Stimulated activated CD8-positive, alpha-beta memory T cell treated with anti-CD3 and anti-CD28 coated beads, Interleukin-4, amount 100 ng/mL, for 1 hour (primary cell): ENCODE data around the gene DCK.

Experiments used
- DNase-seq, 2 donors: peaks; one replicate each; pipeline ENCODE4 v3.0.0-alpha.2; 2020; ENCODE audit warnings: low read depth in 2 of 2, low spot score in 1 of 2

DCK gene

GRCh38 chr4:70993181-70994068 lies at the start of gene DCK:
DCK (plus strand) TSS chr4:70993649; CDS start chr4:70993836, 187 bp downstream.
- DNase-seq: peak; percentile 55 to 69

- no peak for DNase-seq
Measured at GRCh38 chr4:70945046-70945445, 48.4 kb upstream of the DCK start.

DNA sequence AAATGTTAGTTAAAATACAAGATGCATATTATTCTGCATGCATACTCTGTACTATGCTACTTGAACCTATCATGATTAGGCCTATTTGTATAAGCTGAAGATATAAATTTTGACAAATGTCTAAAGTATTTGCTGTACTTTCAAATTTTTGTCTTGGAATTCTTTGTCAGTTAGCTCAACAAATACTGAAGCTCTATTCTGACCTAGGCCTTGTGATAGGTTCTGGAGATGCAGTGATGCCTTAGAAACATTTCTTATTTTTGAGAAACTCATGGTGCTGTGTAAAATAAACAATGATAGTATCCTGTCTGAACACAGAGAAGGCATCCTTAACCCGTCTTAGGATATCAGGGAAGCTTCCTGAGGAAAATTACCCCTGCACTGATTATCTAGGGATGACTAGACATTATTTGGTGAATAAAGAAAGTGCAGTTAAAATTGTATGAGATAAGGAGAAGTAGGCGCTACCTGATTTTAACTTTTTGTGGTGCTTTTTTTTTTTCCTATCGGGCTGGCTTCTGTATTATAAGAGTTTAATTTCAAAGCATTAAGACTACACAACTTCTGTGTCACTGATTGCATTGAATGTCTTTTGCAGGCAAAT lies 47.9 kb upstream of the DCK start:
- DNase-seq: no peak

- no peak for DNase-seq
Measured at GRCh38 chr4:70946939-70947338, 46.5 kb upstream of the DCK start.

- DNase-seq: no peak
Measured at GRCh38 chr4:70948665-70949260, 44.7 kb upstream of the DCK start.

- no peak for DNase-seq
Measured at GRCh38 chr4:70954032-70954431, 39.4 kb upstream of the DCK start.

DNA sequence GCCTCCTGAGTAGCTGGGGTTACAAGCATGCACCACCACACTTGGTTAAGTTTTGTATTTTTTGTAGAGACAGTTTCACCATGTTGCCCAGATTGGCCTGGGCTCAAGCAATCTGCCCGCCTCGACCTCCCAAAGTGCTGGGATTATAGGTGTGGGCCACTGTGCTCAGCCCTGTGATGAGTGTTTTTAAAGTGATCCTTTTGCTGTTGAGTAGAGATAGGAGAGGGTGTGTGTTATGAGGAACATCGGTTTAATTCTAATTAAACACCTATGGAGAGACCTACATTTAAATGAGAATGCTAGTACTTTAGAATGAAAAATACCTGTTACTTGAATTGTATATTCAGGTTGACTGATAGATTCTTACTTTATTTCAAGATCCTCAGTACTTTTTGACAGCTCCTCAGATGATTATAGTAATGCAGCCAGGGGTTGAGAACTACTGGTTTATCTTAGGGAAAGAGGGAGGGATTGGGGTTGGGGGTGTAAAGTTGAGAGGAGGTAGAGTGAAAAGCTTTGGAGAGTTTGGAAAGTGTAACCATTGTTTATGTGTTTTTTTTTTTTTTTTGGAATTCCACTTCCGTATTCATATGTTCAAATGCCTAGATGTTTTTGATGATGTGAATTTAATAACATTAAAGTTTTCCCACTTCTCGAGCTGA lies 36.8 kb upstream of the DCK start:
- no peak for DNase-seq

DNA sequence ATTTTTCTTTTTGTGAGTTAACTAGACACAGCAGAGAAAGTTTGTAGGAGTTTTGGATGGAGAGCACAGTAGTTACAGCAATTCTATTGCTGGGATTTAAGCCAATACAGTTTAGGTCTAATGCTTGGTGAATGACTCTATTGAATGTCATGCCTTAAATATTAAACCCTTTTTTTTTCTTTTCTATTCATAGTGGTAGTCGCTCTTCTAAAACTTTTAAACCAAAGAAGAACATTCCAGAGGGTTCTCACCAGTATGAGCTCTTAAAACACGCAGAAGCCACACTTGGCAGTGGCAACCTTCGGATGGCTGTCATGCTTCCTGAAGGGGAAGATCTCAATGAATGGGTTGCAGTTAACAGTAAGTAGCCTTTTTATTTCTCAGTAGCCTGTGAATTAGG lies 34.8 kb upstream of the DCK start:
- DNase-seq: no peak

DNA sequence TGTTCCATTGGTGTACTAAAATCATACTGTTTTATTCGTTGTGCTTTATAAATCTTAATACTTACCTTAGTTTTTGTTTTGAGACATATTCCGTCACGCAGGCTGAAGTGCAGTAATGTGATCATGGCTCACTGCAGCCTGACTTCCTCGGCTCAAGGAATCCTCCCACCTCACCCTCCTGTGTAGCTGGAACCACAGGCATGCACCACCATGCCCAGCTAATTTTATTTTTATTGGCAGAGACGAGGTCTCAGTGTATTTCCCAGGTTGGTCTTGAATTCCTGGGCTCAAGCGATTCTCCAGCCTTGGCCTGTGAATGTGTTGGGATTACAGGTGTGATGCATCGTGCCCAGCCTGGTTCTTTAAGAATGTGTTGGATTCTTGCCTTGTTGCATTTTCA lies 24.4 kb upstream of the DCK start:
- DNase-seq: no peak

GRCh38 chr4:70976252-70976651 lies 17.2 kb upstream of the DCK start:
- DNase-seq: no peak

DNA sequence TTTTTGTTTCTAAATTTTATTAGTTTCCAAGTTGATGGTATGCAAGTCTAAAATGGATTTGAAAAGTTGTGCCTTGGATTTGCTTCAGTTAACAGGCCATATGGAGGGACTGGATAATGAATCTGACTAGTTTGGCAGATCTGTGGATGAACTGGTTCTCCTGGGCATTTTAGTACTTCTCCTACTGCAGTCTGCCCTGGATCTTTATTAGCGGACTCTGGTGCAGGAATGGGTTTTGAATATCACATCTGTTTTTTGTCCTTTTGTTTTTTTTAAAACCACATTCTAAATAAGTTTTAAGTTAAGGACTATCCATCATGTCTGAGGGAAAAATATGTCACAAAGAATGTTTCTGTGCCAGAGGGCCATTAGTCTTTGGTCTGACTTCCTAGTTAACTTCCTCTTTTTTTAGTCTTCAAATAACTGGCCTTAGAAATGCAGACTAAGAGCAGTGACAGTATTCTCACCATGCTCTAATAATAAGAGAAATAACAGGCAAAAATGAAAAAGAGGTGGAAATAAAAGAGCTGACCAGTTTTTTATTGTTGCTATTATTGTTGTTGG lies 13.9 kb upstream of the DCK start:
- DNase-seq: no peak

- no peak for DNase-seq
Measured at GRCh38 chr4:70980196-70980595, 13.3 kb upstream of the DCK start.

DNA sequence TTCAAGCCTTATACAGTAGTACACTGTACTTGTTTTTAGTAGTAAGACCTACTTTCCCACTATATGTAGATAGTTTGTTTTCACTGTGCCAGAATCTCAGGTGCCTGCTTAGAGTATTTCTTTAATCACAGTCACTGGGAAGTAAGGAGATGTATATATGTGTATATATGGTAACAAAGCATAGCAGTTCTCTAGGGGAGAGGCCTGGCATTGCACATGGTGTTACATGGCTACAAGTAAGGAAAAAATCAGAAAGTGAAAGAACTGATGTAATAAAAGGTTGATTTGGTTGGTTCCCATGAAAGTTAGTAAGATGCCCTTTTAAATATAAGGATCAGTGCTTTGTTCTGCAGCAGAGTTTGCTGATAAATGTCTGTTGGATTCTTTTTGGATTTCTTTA lies 9.3 kb upstream of the DCK start:
- DNase-seq: no peak

- no peak for DNase-seq
Measured at GRCh38 chr4:70984589-70984988, 8.9 kb upstream of the DCK start.

DNA sequence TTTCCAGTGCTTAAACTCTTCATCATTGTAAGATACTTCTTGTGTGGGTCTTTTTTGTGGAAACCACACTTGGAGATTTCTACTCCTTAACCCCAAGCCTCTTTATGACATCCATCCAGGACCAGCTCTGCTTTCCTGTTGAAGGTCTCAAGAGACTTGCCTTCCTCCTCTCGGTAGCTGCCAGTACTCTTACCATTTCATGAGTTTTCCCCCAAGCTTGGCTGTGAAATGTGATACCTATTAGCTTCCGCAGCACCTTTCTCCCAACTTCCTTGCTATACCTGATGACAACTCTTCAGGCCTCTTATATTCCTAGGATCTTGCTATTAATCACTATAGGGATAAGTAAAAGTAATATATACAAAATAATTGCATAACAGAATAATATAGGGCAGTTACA lies 1.9 kb upstream of the DCK start:
- no peak for DNase-seq

GRCh38 chr4:70992391-70992881 lies 1.0 kb upstream of the DCK start:
- DNase-seq: no peak

DNA sequence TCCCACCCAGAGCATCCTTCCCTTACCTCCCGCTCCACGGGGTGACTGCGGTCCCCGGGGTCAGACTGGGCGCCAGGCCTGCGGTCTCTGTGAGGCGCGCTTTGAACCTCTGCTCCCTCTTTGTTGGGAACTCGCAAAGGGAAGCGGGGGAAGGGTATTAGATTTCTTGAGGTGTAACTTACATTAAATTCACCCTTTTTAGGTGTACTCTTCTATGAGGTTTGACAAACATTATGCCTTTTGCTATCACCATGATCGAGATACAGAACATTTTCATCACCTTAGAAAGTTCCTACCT lies 569 bp downstream of the DCK start:
- no peak for DNase-seq

DNA sequence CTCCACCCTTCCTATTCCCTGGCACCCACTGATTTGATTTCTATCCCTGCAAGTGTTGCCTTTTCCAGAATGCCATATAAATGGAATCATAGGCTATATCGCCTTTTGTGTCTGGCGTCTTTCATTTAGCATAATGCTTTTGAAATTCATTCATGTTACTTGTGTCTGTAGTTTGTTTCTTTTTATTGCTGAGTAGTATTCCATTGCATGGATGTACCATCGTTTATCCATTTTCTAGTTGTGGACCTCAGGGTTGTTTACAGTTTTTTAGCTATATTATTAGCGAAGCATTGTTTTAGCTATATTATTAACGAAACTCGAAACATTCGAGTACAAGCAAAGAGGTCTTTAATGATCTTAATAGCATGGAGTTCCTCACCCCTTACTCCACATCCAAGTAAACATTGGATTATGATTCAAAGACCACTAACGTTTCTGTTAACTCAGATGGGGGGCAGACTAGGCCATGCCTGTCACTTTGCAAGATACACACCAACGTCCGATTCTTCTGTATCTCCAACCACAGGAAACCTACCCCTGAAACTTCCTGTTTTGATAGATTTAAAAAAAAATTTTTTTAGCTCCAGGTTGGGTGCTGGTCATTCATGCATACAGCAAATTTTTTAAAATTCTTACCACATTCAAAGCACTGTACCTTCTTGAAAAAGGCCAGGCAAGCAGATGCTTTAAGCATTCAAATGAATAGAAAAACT lies 1.1 kb downstream of the DCK start:
- no peak for DNase-seq

- DNase-seq: no peak
Measured at GRCh38 chr4:70996018-70996360, 2.5 kb downstream of the DCK start.

DNA sequence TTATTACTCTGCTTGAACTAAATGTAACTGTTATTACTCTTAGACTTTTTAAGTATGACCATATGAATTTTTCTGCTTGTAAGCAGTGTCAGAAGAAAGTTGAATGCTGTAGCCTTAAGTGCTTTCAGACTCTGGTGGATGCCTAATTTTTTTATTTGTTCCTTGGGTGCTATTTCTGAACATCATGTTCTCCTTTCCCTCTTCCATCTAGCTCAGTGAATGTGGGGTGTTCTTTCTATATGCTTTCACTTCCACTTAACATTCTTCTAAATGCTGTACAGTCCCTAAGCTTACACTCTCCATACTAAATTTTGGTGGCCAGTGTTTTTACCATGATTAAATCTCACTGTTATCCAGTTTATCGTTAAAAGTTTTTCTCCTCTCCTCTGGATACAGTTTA lies 3.6 kb downstream of the DCK start:
- DNase-seq: no peak

- DNase-seq: no peak
Measured at GRCh38 chr4:70997546-70997945, 4.1 kb downstream of the DCK start.
